KMS-11 (cell line): ENCODE results near the gene F2R.

Experiments
- H2AFZ ChIP-seq: fragments of 200-600 bp; sonication (generic); 2 replicates; pipeline ENCODE4 v1.6.1; 2016; ENCODE audit warnings: antibody characterized with exemption, mixed run types, low read depth
- H3K27ac ChIP-seq: fragments of 200-600 bp; sonication (generic); 2 replicates; pipeline ENCODE4 v1.6.1; 2016; ENCODE audit warnings: mild to moderate bottlenecking, mixed run types
- H3K27me3 ChIP-seq: fragments of 200-600 bp; sonication (generic); 2 replicates; pipeline ENCODE4 v1.6.1; 2017; ENCODE audit warnings: mild to moderate bottlenecking, low read depth, mixed run types, moderate library complexity; ENCODE audit not compliant: insufficient read depth
- H3K36me3 ChIP-seq: fragments of 200-600 bp; sonication (generic); 2 replicates; pipeline ENCODE4 v1.6.1; 2017; ENCODE audit warnings: mild to moderate bottlenecking, mixed run types; ENCODE audit not compliant: insufficient read depth
- H3K4me1 ChIP-seq: fragments of 200-600 bp; sonication (generic); 2 replicates; pipeline ENCODE4 v1.6.1; 2016; ENCODE audit warnings: mild to moderate bottlenecking, low read depth, mixed run types; ENCODE audit not compliant: poor library complexity, severe bottlenecking
- H3K4me2 ChIP-seq: fragments of 200-600 bp; sonication (generic); 2 replicates; pipeline ENCODE4 v1.7.0; 2016; ENCODE audit warnings: mild to moderate bottlenecking, mixed run types
- H3K4me3 ChIP-seq: fragments of 200-600 bp; sonication (generic); IDR thresholded peaks from 2 replicates; pipeline ENCODE4 v1.6.1; 2017; ENCODE audit warnings: low read depth, low read length, mixed read lengths; ENCODE audit not compliant: insufficient read depth
- H3K79me2 ChIP-seq: fragments of 200-600 bp; sonication (generic); 2 replicates; pipeline ENCODE4 v1.6.1; 2016; ENCODE audit warnings: low read depth, mixed run types; ENCODE audit not compliant: insufficient read depth
- H3K9ac ChIP-seq: fragments of 200-600 bp; sonication (generic); 2 replicates; pipeline ENCODE4 v1.6.1; 2016; ENCODE audit warnings: mild to moderate bottlenecking, mixed run types
- H4K20me1 ChIP-seq: fragments of 200-600 bp; sonication (generic); 2 replicates; pipeline ENCODE4 v1.6.1; 2016; ENCODE audit warnings: mild to moderate bottlenecking, mixed run types; ENCODE audit not compliant: insufficient read depth
- TF ChIP-seq, protein P1 (sequence below): fragments of 200-600 bp; sonication (generic); conservative IDR thresholded peaks from 2 replicates; pipeline ENCODE4 v1.6.1; 2017; ENCODE audit warnings: low read depth, mild to moderate bottlenecking, antibody characterized with exemption, low read length, moderate library complexity, mixed read lengths

The F2R gene

DNA sequence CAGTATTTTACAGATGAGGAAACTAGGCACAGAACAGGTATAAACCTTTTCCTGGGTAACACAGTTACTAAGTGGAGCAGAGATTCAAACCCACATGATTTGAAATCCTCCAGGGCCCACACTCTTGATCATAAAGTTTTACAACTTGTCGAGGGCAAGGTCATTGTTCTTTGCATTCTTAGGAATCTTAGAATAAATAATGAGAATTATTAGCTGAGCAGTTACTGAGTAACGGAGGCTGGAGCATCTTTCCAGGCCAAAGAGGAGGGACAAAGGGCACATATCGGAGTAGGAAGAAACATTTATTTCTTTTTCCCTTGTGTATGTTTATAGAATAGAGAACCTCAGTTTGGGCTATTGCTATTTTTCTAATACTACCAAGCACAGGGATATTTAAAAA is 27.1 kb upstream of the F2R start:
- Histone ChIP-seq H3K79me2 (no peaks in the 10 kb centered on the region), H3K27ac (no peak overlapping the region), H3K9ac (no peak overlapping the region), H3K27me3 (no peaks in the 10 kb centered on the region), H3K4me3 (no peak overlapping the region), H3K36me3 (no peaks in the 10 kb centered on the region), H3K4me1 (no peaks in the 10 kb centered on the region), H4K20me1 (no peaks in the 10 kb centered on the region), H2AFZ (no peak overlapping the region), H3K4me2 (no peak overlapping the region)
- TF ChIP-seq, protein P1, sequence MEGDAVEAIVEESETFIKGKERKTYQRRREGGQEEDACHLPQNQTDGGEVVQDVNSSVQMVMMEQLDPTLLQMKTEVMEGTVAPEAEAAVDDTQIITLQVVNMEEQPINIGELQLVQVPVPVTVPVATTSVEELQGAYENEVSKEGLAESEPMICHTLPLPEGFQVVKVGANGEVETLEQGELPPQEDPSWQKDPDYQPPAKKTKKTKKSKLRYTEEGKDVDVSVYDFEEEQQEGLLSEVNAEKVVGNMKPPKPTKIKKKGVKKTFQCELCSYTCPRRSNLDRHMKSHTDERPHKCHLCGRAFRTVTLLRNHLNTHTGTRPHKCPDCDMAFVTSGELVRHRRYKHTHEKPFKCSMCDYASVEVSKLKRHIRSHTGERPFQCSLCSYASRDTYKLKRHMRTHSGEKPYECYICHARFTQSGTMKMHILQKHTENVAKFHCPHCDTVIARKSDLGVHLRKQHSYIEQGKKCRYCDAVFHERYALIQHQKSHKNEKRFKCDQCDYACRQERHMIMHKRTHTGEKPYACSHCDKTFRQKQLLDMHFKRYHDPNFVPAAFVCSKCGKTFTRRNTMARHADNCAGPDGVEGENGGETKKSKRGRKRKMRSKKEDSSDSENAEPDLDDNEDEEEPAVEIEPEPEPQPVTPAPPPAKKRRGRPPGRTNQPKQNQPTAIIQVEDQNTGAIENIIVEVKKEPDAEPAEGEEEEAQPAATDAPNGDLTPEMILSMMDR: no peak

DNA sequence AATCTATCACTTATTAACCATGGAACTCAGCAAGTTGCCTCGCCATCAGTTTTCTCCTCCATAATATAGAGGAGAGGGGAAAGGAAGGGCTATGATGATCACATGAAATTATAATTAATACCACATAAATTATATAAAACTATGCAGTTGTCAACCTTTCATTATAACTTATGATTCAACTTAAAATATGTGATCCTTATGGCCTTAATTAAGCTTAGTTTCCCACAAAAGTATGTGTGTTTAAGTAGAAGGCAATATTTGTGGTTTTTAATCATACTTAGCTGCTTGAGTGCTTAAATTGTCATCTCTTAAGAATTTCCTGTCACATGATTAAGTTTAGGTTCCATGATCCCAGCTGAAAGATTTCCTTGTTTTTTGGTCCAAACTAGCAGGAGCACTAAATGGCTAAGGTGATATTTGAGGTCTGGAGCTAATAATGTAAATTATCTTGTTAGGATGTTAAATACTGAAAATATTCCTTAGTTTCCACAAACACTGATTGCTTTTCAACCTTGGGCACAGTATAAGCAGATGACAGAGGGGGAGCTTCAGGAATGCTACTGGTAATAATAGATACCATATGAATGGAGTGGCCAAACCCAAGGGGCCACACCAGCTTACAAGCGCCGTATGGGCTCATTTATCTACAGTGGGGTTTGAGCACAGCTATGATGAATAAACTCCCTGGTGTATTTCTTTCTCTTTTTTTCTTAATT is 26.4 kb upstream of the F2R start:
- Histone ChIP-seq H3K27ac (no peak overlapping the region), H3K79me2 (no peaks in the 10 kb centered on the region), H2AFZ (no peak overlapping the region), H4K20me1 (no peaks in the 10 kb centered on the region), H3K9ac (no peak overlapping the region), H3K4me2 (no peak overlapping the region), H3K27me3 (no peaks in the 10 kb centered on the region), H3K4me1 (no peaks in the 10 kb centered on the region), H3K36me3 (no peaks in the 10 kb centered on the region), H3K4me3 (no peak overlapping the region)
- TF ChIP-seq, protein P1: no peak

DNA sequence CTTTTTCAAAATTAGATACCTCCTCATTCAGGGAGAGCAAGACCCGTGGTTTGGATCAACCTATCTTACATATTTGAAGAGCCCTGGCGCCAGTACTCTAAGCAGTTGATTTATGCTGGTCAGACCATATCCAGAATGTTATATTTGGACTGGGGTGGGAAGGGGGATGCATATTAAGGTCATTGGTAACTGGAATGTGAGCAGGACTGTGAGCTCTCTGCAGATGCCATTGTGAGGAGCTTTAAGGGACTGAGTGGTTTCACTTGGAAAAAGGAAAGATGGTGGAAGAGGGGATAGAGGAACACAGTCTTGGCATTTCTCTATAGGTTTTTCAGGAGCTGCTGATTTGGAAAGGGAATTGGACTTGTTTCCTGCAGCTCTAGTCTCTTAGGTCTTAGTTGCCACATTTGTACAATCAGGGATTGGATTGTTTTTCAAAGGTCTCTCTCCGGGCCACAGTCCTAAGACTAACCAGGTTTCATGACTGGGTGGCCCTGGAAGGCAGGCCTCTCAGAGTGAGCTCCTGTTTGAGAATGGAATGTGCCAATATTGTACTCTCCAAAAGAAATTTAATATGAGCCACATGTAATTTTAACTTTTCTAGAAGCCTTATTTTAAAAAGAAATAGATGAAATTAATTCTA is 25.8 kb upstream of the F2R start:
- H2AFZ ChIP-seq: no peak overlapping the region
- no peak overlapping the region for H3K4me2 ChIP-seq
- TF ChIP-seq, protein P1: no peak

DNA sequence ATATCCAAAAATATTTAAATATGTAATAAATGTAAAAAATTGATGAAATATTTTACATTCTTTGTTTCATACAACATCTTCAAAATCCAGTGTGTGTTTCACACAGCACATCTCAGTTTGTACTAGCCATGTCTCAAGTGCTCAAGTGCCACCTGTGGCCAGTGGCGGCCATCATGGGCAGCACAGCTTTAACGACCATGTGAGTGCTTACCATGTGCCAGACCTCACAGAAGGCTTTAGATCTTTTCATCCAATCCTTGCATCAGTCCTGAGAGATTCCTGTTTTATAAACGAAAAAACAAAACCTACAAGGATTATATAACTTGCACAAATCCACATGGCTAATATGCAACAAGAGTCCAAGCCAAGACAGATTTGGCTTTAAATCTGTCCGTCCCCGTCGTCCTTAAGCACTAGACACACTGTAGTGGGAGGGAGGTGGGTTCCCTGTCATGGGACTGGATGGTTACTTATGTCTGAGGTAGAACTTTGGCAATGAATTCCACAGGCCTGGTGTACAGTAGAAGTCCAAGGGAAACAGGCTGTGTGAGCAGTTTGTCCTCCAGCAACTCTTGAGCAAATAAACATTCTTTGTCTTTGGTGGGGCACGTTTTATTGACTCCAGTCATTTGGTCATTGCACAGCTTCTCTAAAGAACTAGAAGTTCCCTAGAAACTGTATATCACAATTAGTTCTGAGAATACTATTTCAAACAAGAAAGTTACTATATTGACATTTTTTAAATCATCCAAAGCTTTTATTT is 25.0 kb upstream of the F2R start:
- no peak overlapping the region for H3K4me3 ChIP-seq
- H4K20me1 ChIP-seq: no peaks in the 10 kb centered on the region
- H3K36me3 ChIP-seq: no peaks in the 10 kb centered on the region; the same call in 1 of the 2 replicates
- H3K4me1 ChIP-seq: no peaks in the 10 kb centered on the region
- no peaks in the 10 kb centered on the region for H3K79me2 ChIP-seq
- TF ChIP-seq, protein P1: no peak
- H3K9ac ChIP-seq: no peak overlapping the region
- no peak overlapping the region for H3K4me2 ChIP-seq
- H3K27me3 ChIP-seq: no peaks in the 10 kb centered on the region
- no peak overlapping the region for H2AFZ ChIP-seq
- H3K27ac ChIP-seq: no peak overlapping the region

More for the DNA sequence above, 25.8 kb upstream of the F2R start:
- no peak overlapping the region for H3K9ac ChIP-seq
- H3K79me2 ChIP-seq: no peaks in the 10 kb centered on the region
- no peaks in the 10 kb centered on the region for H3K4me1 ChIP-seq
- H3K4me3 ChIP-seq: no peak overlapping the region
- no peak overlapping the region for H3K27ac ChIP-seq
- no peaks in the 10 kb centered on the region; the same call in 1 of the 2 replicates for H3K36me3 ChIP-seq
- no peaks in the 10 kb centered on the region for H3K27me3 ChIP-seq
- no peaks in the 10 kb centered on the region for H4K20me1 ChIP-seq
